GM12878 (cell line): Measurements from ENCODE around the gene HK2. TPM values are rescaled to one million over a fixed set of nuclear protein-coding genes. Genes with fewer than 3 reads are reported as not detected.

ENCODE experiments used
- ATAC-seq: fragments of 200-7000 bp; cut with Tn5 transposase; 3 replicates; pipeline ENCODE4 v1.9.1; 2020; ENCODE audit warnings: mild to moderate bottlenecking, moderate library complexity
- BruUV-seq: library from RNA; stranded (reverse); fragments of 400-500 nt; replicated peaks from 2 replicates; lab custom pipeline; 2021; lab: Mats Ljungman, UMichigan
- CTCF ChIA-PET: fragments of 300-600 bp; sonication (Branson Sonifier 250); formaldehyde crosslinking; extraction: SDS; loops from one replicate; lab custom pipeline; 2021; ENCODE audit warnings: inconsistent platforms; lab: Yijun Ruan, JAX
- POLR2A ChIA-PET: fragments of 350-600 bp; formaldehyde crosslinking; extraction: SDS; loops from one replicate; lab custom pipeline; 2021; ENCODE audit warnings: inconsistent platforms; lab: Charles Lee
- RAD21 ChIA-PET: fragments of 300-600 bp; sonication (Branson Sonifier 250); formaldehyde crosslinking; loops from one replicate; lab custom pipeline; 2023; ENCODE audit warnings: antibody characterized with exemption; ENCODE audit not compliant: unreplicated experiment; lab: Charles Lee
- SMC1A ChIA-PET: fragments of 300-600 bp; sonication (Branson Sonifier 250); formaldehyde crosslinking; loops from one replicate; lab custom pipeline; 2023; ENCODE audit not compliant: unreplicated experiment, uncharacterized antibody; lab: Charles Lee
- DNase-seq: peaks from one replicate; pipeline ENCODE4 v3.0.0-alpha.2; 2011; ENCODE audit warnings: low read depth, low spot score
- FAIRE-seq: peaks from 3 replicates; lab custom pipeline; 2011; peaks lifted over from hg19 to GRCh38; lab: Jason Lieb, UNC
- H2AFZ ChIP-seq: 2 replicates; pipeline ENCODE4 v1.6.0; 2011; ENCODE audit warnings: low read depth, low read length, control low read depth; ENCODE audit not compliant: control insufficient read depth
- H3K27ac ChIP-seq: 2 replicates; pipeline ENCODE4 v1.5.1; 2011; ENCODE audit warnings: control low read depth; ENCODE audit not compliant: control insufficient read depth, insufficient read depth
- H3K27me3 ChIP-seq, 2 experiments: replicated peaks in 1 of 2; 2 replicates each; pipeline versions ENCODE4 v1.6.0 to v1.6.1; 2011; ENCODE audit warnings: low read length in 1 of 2; ENCODE audit not compliant: control insufficient read depth in 2 of 2, insufficient read depth in 2 of 2
- H3K36me3 ChIP-seq, 2 experiments: 2 replicates each; pipeline ENCODE4 v1.5.1; 2011; ENCODE audit warnings: low read length in 1 of 2; ENCODE audit not compliant: control insufficient read depth in 2 of 2, insufficient read depth in 2 of 2
- H3K4me1 ChIP-seq: 2 replicates; pipeline ENCODE4 v1.6.1; 2011; ENCODE audit warnings: mild to moderate bottlenecking, low read length, moderate library complexity, mixed read lengths; ENCODE audit not compliant: control insufficient read depth, insufficient read depth
- H3K4me2 ChIP-seq: 2 replicates; pipeline ENCODE4 v1.6.0; 2011; ENCODE audit warnings: control low read depth; ENCODE audit not compliant: control insufficient read depth, insufficient read depth
- H3K4me3 ChIP-seq: fragments of 200-600 bp; sonication (generic); 2 replicates; pipeline ENCODE4 v1.5.1; 2016
- H3K79me2 ChIP-seq: 2 replicates; pipeline ENCODE4 v1.6.0; 2011; ENCODE audit warnings: low read length; ENCODE audit not compliant: control insufficient read depth, insufficient read depth
- H3K9ac ChIP-seq: 2 replicates; pipeline ENCODE4 v1.8.0; 2011; ENCODE audit warnings: low read length, control low read depth, mixed read lengths; ENCODE audit not compliant: control insufficient read depth, insufficient read depth
- H3K9me3 ChIP-seq: replicated peaks from 3 replicates; pipeline ENCODE4 v1.5.1; 2011; ENCODE audit warnings: mild to moderate bottlenecking, low read length; ENCODE audit not compliant: control insufficient read depth, insufficient read depth
- H4K20me1 ChIP-seq: 2 replicates; pipeline ENCODE4 v1.6.0; 2011; ENCODE audit not compliant: control insufficient read depth, insufficient read depth
- EP300 ChIP-seq, 2 experiments: fragments of 150-350 bp in 1 of 2; IDR thresholded peaks; 2 replicates each; pipeline ENCODE4 v1.6.1; 2011 to 2012; ENCODE audit warnings: low read depth in 2 of 2, low read length in 2 of 2, borderline replicate concordance in 1 of 2, improper control_type of control experiment in 1 of 2, inconsistent platforms in 1 of 2; ENCODE audit not compliant: control insufficient read depth in 1 of 2
- HDAC2 ChIP-seq: fragments of 200-600 bp; sonication (generic); IDR thresholded peaks from 2 replicates; pipeline ENCODE4 v1.6.1; 2017
- KDM1A ChIP-seq: fragments of 200-600 bp; sonication (generic); IDR thresholded peaks from 2 replicates; pipeline ENCODE4 v1.6.1; 2016; ENCODE audit warnings: borderline replicate concordance
- LARP7 ChIP-seq: fragments of 450-650 bp; IDR thresholded peaks from 2 replicates; pipeline ENCODE4 v1.6.1; 2017; ENCODE audit warnings: mild to moderate bottlenecking
- MEF2B ChIP-seq: fragments of 450-650 bp; IDR thresholded peaks from 2 replicates; pipeline ENCODE4 v1.6.1; 2018; ENCODE audit warnings: mild to moderate bottlenecking, moderate library complexity; ENCODE audit not compliant: partially characterized antibody, poor library complexity, severe bottlenecking
- MXI1 ChIP-seq: fragments of 150-350 bp; IDR thresholded peaks from 2 replicates; pipeline ENCODE4 v1.6.1; 2011; ENCODE audit warnings: low read depth, mild to moderate bottlenecking, inconsistent platforms, low read length, improper control_type of control experiment
- NFXL1 ChIP-seq: fragments of 450-650 bp; IDR thresholded peaks from 2 replicates; pipeline ENCODE4 v1.6.1; 2017; ENCODE audit warnings: antibody characterized with exemption, mild to moderate bottlenecking, borderline replicate concordance
- NR2C2 ChIP-seq: IDR thresholded peaks from 2 replicates; pipeline ENCODE4 v1.6.1; 2011; ENCODE audit warnings: borderline replicate concordance, low read depth; ENCODE audit not compliant: control insufficient read depth, insufficient read length
- RELA ChIP-seq: fragments of 450-650 bp; IDR thresholded peaks from 2 replicates; pipeline ENCODE4 v1.8.0; 2014; ENCODE audit warnings: borderline replicate concordance; ENCODE audit not compliant: partially characterized antibody
- SIN3A ChIP-seq: IDR thresholded peaks from 2 replicates; pipeline ENCODE4 v1.6.1; 2012; ENCODE audit warnings: low read depth, low read length, improper control_type of control experiment
- SMAD1 ChIP-seq: fragments of 450-650 bp; IDR thresholded peaks from 2 replicates; pipeline ENCODE4 v1.6.1; 2018; ENCODE audit warnings: mild to moderate bottlenecking, low read depth; ENCODE audit not compliant: partially characterized antibody
- USF1 ChIP-seq: IDR thresholded peaks from 2 replicates; pipeline ENCODE4 v1.6.1; 2011; ENCODE audit warnings: borderline replicate concordance, low read depth, mild to moderate bottlenecking, moderate library complexity, mixed read lengths, low read length; ENCODE audit not compliant: insufficient read depth; ENCODE audit errors: extremely low read length
- WRNIP1 ChIP-seq: IDR thresholded peaks from 2 replicates; pipeline ENCODE4 v1.6.1; 2011; ENCODE audit warnings: low read depth, low read length, improper control_type of control experiment, borderline replicate concordance
- YBX1 ChIP-seq: fragments of 450-650 bp; IDR thresholded peaks from 2 replicates; pipeline ENCODE4 v1.6.1; 2016; ENCODE audit warnings: antibody characterized with exemption
- ZNF687 ChIP-seq: fragments of 450-650 bp; IDR thresholded peaks from 2 replicates; pipeline ENCODE4 v1.6.1; 2017; ENCODE audit warnings: mild to moderate bottlenecking, moderate library complexity
- WGBS: methylation state at CpG from one replicate; pipeline ENCODE4 v1.1.6; 2016; ENCODE audit warnings: low lambda C conversion rate; ENCODE audit not compliant: insufficient replicate concordance, insufficient coverage; ENCODE audit errors: missing lambda C conversion rate; 5-methylcytosine and 5-hydroxymethylcytosine counted together
- in situ Hi-C: fragments of 300-500 bp; cut with MboI; formaldehyde crosslinking; loops from 9 replicates; pipeline ENCODE4 v1.14.3; 2018; ENCODE audit warnings: mixed read lengths
- intact Hi-C: fragments of 100-400 bp; cut with micrococcal nuclease; formaldehyde crosslinking; loops from one replicate; pipeline ENCODE4 v1.14.2; 2022; ENCODE audit not compliant: unreplicated experiment
- polyA plus RNA-seq, 11 experiments: library from polyadenylated mRNA; depleted of rRNA in 4 of 11; unstranded in 6 of 11; stranded (reverse) in 5 of 11; fragments of >200 nt; fragmentation: Nextera tagmentation in 4 of 11; fragmentation: Illumina TruSeq in 1 of 11; extraction: Ambion mirVana in 4 of 11; extraction: Trizol in 1 of 11; gene quantifications; 1 replicate in 1 of 11; 2 replicates in 10 of 11; pipeline versions ENCODE4 v1.2.1 to v1.2.3, GENCODE V29; 2011 to 2016; ENCODE audit warnings: inconsistent platforms in 2 of 11, missing spikeins in 2 of 11, low read depth in 1 of 11
- total RNA-seq, 4 experiments: library from RNA; depleted of rRNA in 3 of 4; stranded (reverse); fragments of >200 nt in 3 of 4; fragmentation: Illumina TruSeq in 1 of 4; extraction: Trizol in 1 of 4; gene quantifications; 2 replicates each; pipeline versions ENCODE4 v1.2.1 to v1.2.3, GENCODE V29; 2013 to 2021
- TF ChIP-seq, protein P1 (sequence below): IDR thresholded peaks from 2 replicates; pipeline ENCODE4 v1.6.1; 2012; ENCODE audit warnings: low read length, inconsistent platforms

Gene HK2
- total and polyA plus RNA-seq, 10 of the 15 experiments (the other 5 are each of a cell fraction or from before 2014, with no cell fraction given): 5.0 to 73.1 (median 20.2) TPM

- peaks cover 50% of the 10 kb centered on the region for H3K4me1 ChIP-seq
- 70% methylated on average over 3 of the region's 3 CpGs for WGBS
- H3K27ac ChIP-seq: peak overlapping the region; percentile 15; the same call in 1 of the 2 replicates
- POLR2A ChIA-PET: no interaction called here
- no peak for DNase-seq
- no peaks in the 10 kb centered on the region for H3K9me3 ChIP-seq
- H3K79me2 ChIP-seq: peaks cover 91% of the 10 kb centered on the region
- no peak for ATAC-seq
- FAIRE-seq: no peak
- peak overlapping the region; percentile 15; the same call in 1 of the 2 replicates for H3K4me3 ChIP-seq
- H3K4me2 ChIP-seq: peak overlapping the region; percentile 33; the same call in 1 of the 2 replicates
- H3K27me3 ChIP-seq: no peaks in the 10 kb centered on the region
- intact Hi-C loops: no loop called here
- CTCF ChIA-PET: no interaction called here
- in situ Hi-C loops: no loop called here
- H3K36me3 ChIP-seq: peaks cover 0 to 2% of the 10 kb centered on the region in 2 experiments; a peak in 2 of 4 replicates
- RAD21 ChIA-PET: no interaction called here
- no TSS peak for BruUV-seq
- H3K9ac ChIP-seq: no peak overlapping the region
- SMC1A ChIA-PET: interaction anchor here (0.5 to 1.0 kb wide), 2 partner anchors 32 kb away, joined by 3 to 4 read pairs; no protein-coding TSS in a partner anchor
- 0 out of 2 replicates have a peak, but pooled peaks cover 5% of the 10 kb centered on the region for H4K20me1 ChIP-seq
- no peak overlapping the region for H2AFZ ChIP-seq
- TF ChIP-seq LARP7 (no peak), MXI1 (no peak), MEF2B (no peak), EP300 (IDR thresholded peaks at IDR 0.05; ENCODE audit: borderline replicate concordance in 1 of 2, control insufficient read depth in 1 of 2, low read depth in 2 of 2, low read length in 2 of 2) (no peak), WRNIP1 (no peak), KDM1A (no peak), HDAC2 (no peak), SMAD1 (no peak), SIN3A (no peak), YBX1 (no peak), USF1 (no peak), NFXL1 (no peak), NR2C2 (no peak), RELA (no peak), ZNF687 (no peak)
- TF ChIP-seq, protein P1, sequence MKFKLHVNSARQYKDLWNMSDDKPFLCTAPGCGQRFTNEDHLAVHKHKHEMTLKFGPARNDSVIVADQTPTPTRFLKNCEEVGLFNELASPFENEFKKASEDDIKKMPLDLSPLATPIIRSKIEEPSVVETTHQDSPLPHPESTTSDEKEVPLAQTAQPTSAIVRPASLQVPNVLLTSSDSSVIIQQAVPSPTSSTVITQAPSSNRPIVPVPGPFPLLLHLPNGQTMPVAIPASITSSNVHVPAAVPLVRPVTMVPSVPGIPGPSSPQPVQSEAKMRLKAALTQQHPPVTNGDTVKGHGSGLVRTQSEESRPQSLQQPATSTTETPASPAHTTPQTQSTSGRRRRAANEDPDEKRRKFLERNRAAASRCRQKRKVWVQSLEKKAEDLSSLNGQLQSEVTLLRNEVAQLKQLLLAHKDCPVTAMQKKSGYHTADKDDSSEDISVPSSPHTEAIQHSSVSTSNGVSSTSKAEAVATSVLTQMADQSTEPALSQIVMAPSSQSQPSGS: no peak
Observed at GRCh38 chr2:74843433-74843832, 9.5 kb downstream of the HK2 start.
